NCI-H1417 treated with DMSO at 0.1 percent for 48 hours (cell line): Measurements from ENCODE around the gene ZSCAN1.
"Not testable (repeated sequence)": the region's sequence is repeated elsewhere in the genome, so short reads cannot be mapped to it uniquely, and the experiment has no call there.

Experiments used
- DNase-seq: peaks from one replicate; lab custom pipeline; 2025; lab: John Stamatoyannopoulos, UW

The ZSCAN1 gene

GRCh38 chr19:58033741-58034476 is at the start of gene ZSCAN1:
ZSCAN1 (plus strand) TSS chr19:58034025; CDS start chr19:58037837, 3,812 bp downstream.
- DNase-seq = no peak

- DNase-seq = no peak
Measured at GRCh38 chr19:57992841-57993240, 41.0 kb upstream of the ZSCAN1 start.

- DNase-seq = no peak
Measured at GRCh38 chr19:58000677-58001076, 33.1 kb upstream of the ZSCAN1 start.

GRCh38 chr19:58001895-58002369 is 31.9 kb upstream of the ZSCAN1 start:
- DNase-seq = no peak

GRCh38 chr19:58002384-58003173 is 31.2 kb upstream of the ZSCAN1 start, which contains the start of gene ZNF606:
ZNF606 (minus strand) TSS chr19:58002820; CDS start chr19:58001319, 1,501 bp downstream.
- peak; percentile 22 for DNase-seq

- no peak for DNase-seq
Measured at GRCh38 chr19:58003174-58003828, 30.5 kb upstream of the ZSCAN1 start.

GRCh38 chr19:58007285-58007684 is 26.5 kb upstream of the ZSCAN1 start:
- no peak for DNase-seq

GRCh38 chr19:58008877-58009276 is 24.9 kb upstream of the ZSCAN1 start:
- not testable (repeated sequence) for DNase-seq

- DNase-seq = no peak
Measured at GRCh38 chr19:58009301-58009665, 24.5 kb upstream of the ZSCAN1 start.

GRCh38 chr19:58009666-58010301 is 24.0 kb upstream of the ZSCAN1 start:
- peak; percentile 16 for DNase-seq

- DNase-seq = no peak
Measured at GRCh38 chr19:58010507-58010906, 23.3 kb upstream of the ZSCAN1 start.

- no peak for DNase-seq
Measured at GRCh38 chr19:58014141-58014540, 19.7 kb upstream of the ZSCAN1 start.

- no peak for DNase-seq
Measured at GRCh38 chr19:58020129-58020528, 13.7 kb upstream of the ZSCAN1 start.

GRCh38 chr19:58021541-58022282 is 12.1 kb upstream of the ZSCAN1 start:
- no peak for DNase-seq

- DNase-seq = no peak
Measured at GRCh38 chr19:58022283-58022660, 11.6 kb upstream of the ZSCAN1 start.

- DNase-seq = no peak
Measured at GRCh38 chr19:58024661-58025060, 9.2 kb upstream of the ZSCAN1 start.

- DNase-seq = no peak
Measured at GRCh38 chr19:58034477-58034793, 610 bp downstream of the ZSCAN1 start.

- DNase-seq = no peak
Measured at GRCh38 chr19:58035863-58036262, 2.0 kb downstream of the ZSCAN1 start.

- no peak for DNase-seq
Measured at GRCh38 chr19:58037927-58038687, 4.3 kb downstream of the ZSCAN1 start.

- no peak for DNase-seq
Measured at GRCh38 chr19:58038688-58039204, 4.9 kb downstream of the ZSCAN1 start.
